H4 (cell line): Measurements from ENCODE around the gene RIMBP2. TPM values are rescaled to one million over a fixed set of nuclear protein-coding genes. Genes with fewer than 3 reads are reported as not detected.
"Not testable (repeated sequence)": the region's sequence is repeated elsewhere in the genome, so short reads cannot be mapped to it uniquely, and the experiment has no call there.

Experiments
- DNase-seq: peaks from one replicate; pipeline ENCODE4 v3.0.0-alpha.2; 2015; ENCODE audit warnings: low spot score
- total RNA-seq: library from RNA; depleted of rRNA; stranded (reverse); fragments of >200 nt; shearing (Covaris generic); gene quantifications from 2 replicates; pipeline ENCODE4 v1.2.3, GENCODE V29; 2014

The RIMBP2 gene
- total RNA-seq, 1 experiment from 2014 or later = 0.50 TPM

- no peak for DNase-seq
These were observed 9.1 kb downstream of the RIMBP2 start for GRCh38 chr12:130706885-130707570.

GRCh38 chr12:130706311-130706710, 9.8 kb downstream of the RIMBP2 start:
- no peak for DNase-seq

GRCh38 chr12:130705178-130705822, 10.8 kb downstream of the RIMBP2 start:
- no peak for DNase-seq

GRCh38 chr12:130704606-130705005, 11.5 kb downstream of the RIMBP2 start:
- no peak for DNase-seq

GRCh38 chr12:130703733-130704375, 12.2 kb downstream of the RIMBP2 start:
- no peak for DNase-seq

GRCh38 chr12:130702966-130703732, 12.9 kb downstream of the RIMBP2 start:
- no peak for DNase-seq

- DNase-seq = no peak
These were observed 14.7 kb downstream of the RIMBP2 start for GRCh38 chr12:130701402-130701744.

GRCh38 chr12:130700492-130701401, 15.4 kb downstream of the RIMBP2 start:
- DNase-seq = no peak

GRCh38 chr12:130698106-130698505, 18.0 kb downstream of the RIMBP2 start:
- DNase-seq = no peak

- DNase-seq = no peak
These were observed 19.6 kb downstream of the RIMBP2 start for GRCh38 chr12:130696379-130697100.

- no peak for DNase-seq
These were observed 21.0 kb downstream of the RIMBP2 start for GRCh38 chr12:130695061-130695460.

- no peak for DNase-seq
These were observed 26.4 kb downstream of the RIMBP2 start for GRCh38 chr12:130689408-130690405.

- not testable (repeated sequence) for DNase-seq
These were observed 27.1 kb downstream of the RIMBP2 start for GRCh38 chr12:130688999-130689398.

GRCh38 chr12:130687796-130688778, 28.0 kb downstream of the RIMBP2 start:
- no peak for DNase-seq

GRCh38 chr12:130687190-130687589, 28.9 kb downstream of the RIMBP2 start:
- DNase-seq = no peak

- DNase-seq = no peak
These were observed 29.5 kb downstream of the RIMBP2 start for GRCh38 chr12:130686511-130686991.

- DNase-seq = no peak
These were observed 30.2 kb downstream of the RIMBP2 start for GRCh38 chr12:130685850-130686249.

GRCh38 chr12:130685250-130685787, 30.8 kb downstream of the RIMBP2 start:
- DNase-seq = no peak
